Activated naive CD8-positive, alpha-beta T cell treated with anti-CD3 and anti-CD28 coated beads, Interleukin-2, amount 50 U/mL, for 24 hours (primary cell): ENCODE measurements around the gene PCYOX1L.

Source experiments
- ATAC-seq: fragments of 150-1000 bp; cut with Tn5 transposase; one replicate; pipeline ENCODE4 v1.10.0; 2021
- DNase-seq: peaks from one replicate; pipeline ENCODE4 v3.0.0; 2021
- H3K27ac Mint-ChIP-seq: one replicate; pipeline ENCODE4 v1.8.0; 2021; ENCODE audit warnings: mild to moderate bottlenecking, mixed read lengths
- H3K27me3 Mint-ChIP-seq: one replicate; pipeline ENCODE4 v1.8.0; 2021; ENCODE audit warnings: mixed read lengths
- H3K36me3 Mint-ChIP-seq: one replicate; pipeline ENCODE4 v1.8.0; 2021; ENCODE audit warnings: low read depth, mixed read lengths
- H3K4me1 Mint-ChIP-seq: one replicate; pipeline ENCODE4 v1.8.0; 2021; ENCODE audit warnings: mixed read lengths
- H3K4me3 Mint-ChIP-seq: one replicate; pipeline ENCODE4 v1.8.0; 2021; ENCODE audit warnings: mild to moderate bottlenecking, moderate library complexity, mixed read lengths
- H3K9me3 Mint-ChIP-seq: one replicate; pipeline ENCODE4 v1.8.0; 2021; ENCODE audit warnings: mixed read lengths

The PCYOX1L gene

DNA sequence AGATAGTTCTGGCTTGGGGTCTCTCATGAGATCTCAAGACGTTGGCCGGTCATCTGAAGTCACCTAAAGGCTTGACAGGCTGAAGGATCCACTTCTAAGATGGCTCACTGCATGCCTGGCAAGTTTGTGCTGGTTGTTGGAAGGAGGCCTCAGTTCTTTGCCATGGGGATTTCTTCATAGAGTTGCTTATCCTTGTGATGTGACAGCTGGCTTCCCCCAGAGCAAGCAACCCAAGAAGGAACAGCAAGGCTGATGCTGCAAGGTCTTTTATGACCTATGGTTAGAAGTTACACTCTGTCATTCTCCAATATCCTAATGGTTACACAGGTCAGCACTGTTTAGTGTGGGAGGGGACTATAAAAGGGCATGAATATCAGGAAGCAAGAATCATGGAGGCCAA is 33.2 kb upstream of the PCYOX1L start:
- Mint-ChIP-seq H3K4me3 (no peak overlapping the region), H3K9me3 (no peaks in the 10 kb centered on the region), H3K36me3 (no peaks in the 10 kb centered on the region), H3K4me1 (no peaks in the 10 kb centered on the region), H3K27me3 (no peaks in the 10 kb centered on the region), H3K27ac (no peak overlapping the region)
- DNase-seq = no peak
- no peak for ATAC-seq

DNA sequence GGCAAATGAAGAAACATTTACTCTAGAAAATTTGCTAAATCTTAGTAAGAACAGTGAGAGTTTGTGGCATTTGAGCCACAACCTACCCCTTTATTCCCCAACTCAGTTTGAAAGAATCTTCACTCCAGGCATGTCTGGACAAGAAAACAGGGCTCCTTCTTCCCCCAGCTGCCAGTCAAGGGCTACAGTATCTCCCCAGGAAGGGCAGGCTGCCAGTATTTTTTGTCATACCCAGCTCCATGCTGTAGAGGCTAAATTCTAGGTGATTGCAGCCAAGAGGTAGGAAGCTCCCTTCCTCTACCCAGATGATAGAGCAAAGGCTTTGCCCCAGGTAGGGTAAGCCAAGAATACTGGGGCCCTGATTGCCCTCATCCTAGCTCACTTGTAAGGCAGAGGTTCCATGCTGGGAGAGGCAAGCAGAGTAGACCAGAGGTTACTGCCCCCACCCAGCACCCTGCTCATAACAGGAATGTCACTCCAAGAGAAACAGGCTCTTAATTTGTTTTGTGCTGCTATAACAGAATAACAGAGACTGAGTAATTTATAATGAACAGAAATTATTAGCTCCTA is 32.6 kb upstream of the PCYOX1L start:
- ATAC-seq = no peak
- no peak overlapping the region for H3K4me3 Mint-ChIP-seq
- no peaks in the 10 kb centered on the region for H3K27me3 Mint-ChIP-seq
- no peak overlapping the region for H3K27ac Mint-ChIP-seq
- DNase-seq = no peak
- H3K36me3 Mint-ChIP-seq = no peaks in the 10 kb centered on the region
- H3K9me3 Mint-ChIP-seq = no peaks in the 10 kb centered on the region
- no peaks in the 10 kb centered on the region for H3K4me1 Mint-ChIP-seq

DNA sequence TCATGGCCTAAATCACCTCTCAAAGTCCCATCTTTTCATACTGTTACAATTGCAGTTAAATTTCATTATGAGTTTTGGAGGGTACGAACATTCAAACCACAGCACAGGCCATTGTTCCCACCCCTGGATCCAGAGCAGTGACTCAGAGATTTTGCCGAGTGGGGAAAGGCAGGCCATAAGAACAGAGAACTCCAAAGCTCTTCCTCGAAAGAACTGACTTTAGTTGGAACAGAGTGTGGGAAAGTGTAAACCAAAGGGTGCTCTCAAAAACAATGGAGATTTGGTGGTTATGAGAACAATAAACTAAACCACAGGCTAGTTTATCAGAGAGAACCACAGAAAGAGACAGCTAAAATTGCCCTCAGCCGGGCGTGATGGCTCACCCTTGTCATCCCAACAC is 32.0 kb upstream of the PCYOX1L start:
- H3K4me3 Mint-ChIP-seq = no peak overlapping the region
- no peak for DNase-seq
- no peaks in the 10 kb centered on the region for H3K36me3 Mint-ChIP-seq
- no peaks in the 10 kb centered on the region for H3K27me3 Mint-ChIP-seq
- H3K4me1 Mint-ChIP-seq = no peaks in the 10 kb centered on the region
- no peak for ATAC-seq
- H3K27ac Mint-ChIP-seq = no peak overlapping the region
- no peaks in the 10 kb centered on the region for H3K9me3 Mint-ChIP-seq

DNA sequence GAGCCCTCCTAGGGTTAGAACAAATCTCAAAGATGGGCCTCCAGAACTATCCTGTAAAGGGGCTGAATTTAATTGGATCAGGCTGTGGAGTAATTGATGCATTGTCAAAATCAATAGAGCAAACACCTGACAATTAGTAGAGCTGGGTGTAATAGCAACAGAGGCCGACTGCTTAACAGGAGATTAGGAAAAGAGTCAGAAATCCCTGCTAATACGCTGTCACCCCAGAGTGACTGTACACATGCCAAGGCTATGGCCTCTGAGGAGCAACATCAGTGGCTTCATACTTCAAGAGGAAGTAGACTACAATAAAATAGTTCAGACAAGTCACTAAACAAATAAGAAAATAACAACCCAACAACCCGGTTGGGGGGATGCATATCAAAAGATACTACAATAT is 31.2 kb upstream of the PCYOX1L start:
- Mint-ChIP-seq H3K9me3 (no peaks in the 10 kb centered on the region), H3K4me3 (no peak overlapping the region), H3K36me3 (no peaks in the 10 kb centered on the region), H3K4me1 (no peaks in the 10 kb centered on the region), H3K27ac (no peak overlapping the region), H3K27me3 (no peaks in the 10 kb centered on the region)
- ATAC-seq (no peak), DNase-seq (no peak)

- Mint-ChIP-seq H3K4me1 (no peaks in the 10 kb centered on the region), H3K27ac (no peak overlapping the region), H3K9me3 (no peaks in the 10 kb centered on the region), H3K36me3 (no peaks in the 10 kb centered on the region), H3K27me3 (no peaks in the 10 kb centered on the region), H3K4me3 (no peak overlapping the region)
- DNase-seq (no peak), ATAC-seq (no peak)
Observed at GRCh38 chr5:149328177-149328576, 29.7 kb upstream of the PCYOX1L start.

DNA sequence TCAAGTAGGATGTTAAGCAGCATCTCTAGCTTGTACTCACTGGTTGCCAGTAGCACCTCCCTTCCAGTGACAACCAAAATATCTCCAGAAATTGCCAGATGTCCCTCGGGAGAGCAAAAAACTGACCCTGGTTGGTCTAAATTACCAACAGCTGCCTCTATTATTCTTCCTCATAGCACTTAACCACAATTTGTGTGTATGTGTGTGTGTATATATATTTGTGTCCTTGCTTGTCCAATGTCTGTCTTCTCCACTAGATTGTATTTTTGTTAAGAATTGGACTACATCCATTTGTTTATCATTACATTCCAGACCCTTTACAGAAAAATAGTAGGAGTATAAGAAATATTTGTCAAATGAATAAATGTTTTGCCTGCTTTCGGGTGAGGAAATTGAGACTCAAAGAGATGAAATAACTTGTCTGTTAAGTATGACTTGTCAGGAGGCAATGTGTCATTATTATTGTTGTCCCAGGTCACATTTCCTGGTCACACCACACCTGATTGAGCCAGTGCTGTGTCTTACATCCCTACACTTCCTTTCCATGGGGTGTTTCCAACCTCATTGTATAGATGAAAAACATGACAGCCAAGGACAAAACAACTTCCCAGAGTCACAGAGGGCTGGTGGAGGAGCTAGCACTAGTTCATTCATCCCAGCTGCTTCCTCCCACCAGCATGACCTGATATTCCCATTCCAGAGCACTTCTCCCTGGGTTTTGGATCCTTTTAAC is 24.0 kb upstream of the PCYOX1L start:
- no peak overlapping the region for H3K4me3 Mint-ChIP-seq
- no peak overlapping the region for H3K27ac Mint-ChIP-seq
- H3K9me3 Mint-ChIP-seq = no peaks in the 10 kb centered on the region
- H3K27me3 Mint-ChIP-seq = peaks cover 3% of the 10 kb centered on the region
- no peak for ATAC-seq
- no peak for DNase-seq
- H3K36me3 Mint-ChIP-seq = no peaks in the 10 kb centered on the region
- no peaks in the 10 kb centered on the region for H3K4me1 Mint-ChIP-seq

DNA sequence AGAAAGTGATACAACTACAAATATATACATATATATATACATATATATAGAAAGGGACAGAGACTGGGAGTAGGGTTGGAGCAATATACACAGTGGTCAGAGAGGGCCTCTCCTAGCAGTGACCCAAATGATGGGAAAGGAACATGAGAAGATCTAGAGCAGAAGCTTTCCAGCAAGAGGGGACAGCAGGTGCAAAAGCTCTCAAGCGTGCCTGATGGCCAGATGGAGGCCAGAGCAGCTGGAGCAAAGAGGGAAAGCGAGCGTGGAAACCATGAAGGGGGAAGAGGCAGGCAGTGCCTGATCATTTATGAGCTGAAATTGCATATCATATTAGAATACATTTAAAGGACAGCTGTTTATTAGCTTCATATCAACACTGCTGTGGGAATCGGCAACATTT is 20.1 kb upstream of the PCYOX1L start:
- Mint-ChIP-seq H3K4me1 (no peaks in the 10 kb centered on the region), H3K9me3 (no peaks in the 10 kb centered on the region), H3K4me3 (no peak overlapping the region), H3K36me3 (no peaks in the 10 kb centered on the region), H3K27ac (no peak overlapping the region), H3K27me3 (peaks cover 3% of the 10 kb centered on the region)
- no peak for ATAC-seq
- no peak for DNase-seq

DNA sequence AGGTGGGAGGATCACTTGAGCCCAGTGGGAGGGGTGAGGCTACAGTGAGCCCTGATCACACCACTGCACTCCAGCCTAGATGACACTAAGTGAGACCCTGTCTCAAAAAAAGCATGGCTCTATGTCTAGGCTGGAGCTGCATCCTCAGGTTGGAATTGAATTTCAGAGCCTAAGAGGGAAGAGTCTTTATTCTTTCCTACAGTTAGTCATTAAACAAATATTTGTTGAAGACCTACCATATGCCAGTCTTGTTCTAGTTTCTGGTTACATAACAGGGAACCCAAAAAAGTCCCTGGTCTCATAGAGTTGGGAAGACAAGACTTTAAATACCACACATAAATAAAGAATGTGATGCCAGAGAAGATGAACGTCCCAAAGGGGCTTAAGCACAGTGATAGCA is 19.5 kb upstream of the PCYOX1L start:
- Mint-ChIP-seq H3K27ac (no peak overlapping the region), H3K27me3 (peaks cover 3% of the 10 kb centered on the region), H3K9me3 (no peaks in the 10 kb centered on the region), H3K36me3 (no peaks in the 10 kb centered on the region), H3K4me3 (no peak overlapping the region), H3K4me1 (no peaks in the 10 kb centered on the region)
- ATAC-seq = no peak
- no peak for DNase-seq

DNA sequence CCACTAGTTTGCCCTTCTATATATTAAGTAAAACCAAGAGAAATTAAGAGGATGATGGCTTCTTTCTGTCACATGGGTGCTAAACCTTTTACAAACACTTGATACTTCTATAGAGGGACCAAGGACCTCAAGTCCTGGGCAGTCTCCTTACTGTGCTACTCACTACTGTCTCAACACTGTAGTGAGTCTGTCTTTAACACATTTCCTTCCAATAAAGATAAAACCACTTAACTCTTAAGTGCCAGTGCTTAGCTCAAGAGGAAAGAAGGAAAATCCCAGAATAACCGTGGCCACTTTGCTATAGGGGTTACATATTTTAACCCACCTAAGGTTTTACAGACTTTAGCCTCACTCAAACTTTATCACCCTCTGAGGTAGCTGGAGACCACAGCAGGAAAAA is 16.9 kb upstream of the PCYOX1L start:
- ATAC-seq (no peak), DNase-seq (no peak)
- H3K36me3 Mint-ChIP-seq = peaks cover 6% of the 10 kb centered on the region
- H3K27me3 Mint-ChIP-seq = peaks cover 3% of the 10 kb centered on the region
- no peak overlapping the region for H3K4me3 Mint-ChIP-seq
- H3K27ac Mint-ChIP-seq = no peak overlapping the region
- H3K9me3 Mint-ChIP-seq = no peaks in the 10 kb centered on the region
- peaks cover 15% of the 10 kb centered on the region for H3K4me1 Mint-ChIP-seq

DNA sequence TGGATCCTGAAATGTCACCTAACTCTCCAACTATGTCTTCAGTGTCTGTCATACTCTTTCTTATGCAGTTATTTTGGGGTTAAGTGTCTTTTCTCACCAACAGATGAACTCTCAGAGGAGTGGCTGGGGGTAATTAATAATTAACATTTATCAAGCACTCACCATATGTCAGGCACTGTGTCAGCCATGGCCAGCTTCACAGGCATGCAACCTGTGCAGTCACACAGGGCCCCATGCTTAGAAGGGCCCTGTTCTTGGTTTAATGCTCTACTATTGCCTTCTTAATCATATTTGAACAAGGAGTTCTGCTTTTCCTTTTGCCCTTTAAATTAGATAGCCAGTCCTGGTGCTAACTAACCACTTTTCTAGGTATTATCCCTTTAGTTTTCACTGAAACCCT is 16.0 kb upstream of the PCYOX1L start:
- Mint-ChIP-seq H3K9me3 (no peaks in the 10 kb centered on the region), H3K27ac (no peak overlapping the region), H3K4me1 (peaks cover 20% of the 10 kb centered on the region), H3K36me3 (peaks cover 11% of the 10 kb centered on the region), H3K4me3 (no peak overlapping the region), H3K27me3 (peaks cover 3% of the 10 kb centered on the region)
- DNase-seq (no peak), ATAC-seq (no peak)

DNA sequence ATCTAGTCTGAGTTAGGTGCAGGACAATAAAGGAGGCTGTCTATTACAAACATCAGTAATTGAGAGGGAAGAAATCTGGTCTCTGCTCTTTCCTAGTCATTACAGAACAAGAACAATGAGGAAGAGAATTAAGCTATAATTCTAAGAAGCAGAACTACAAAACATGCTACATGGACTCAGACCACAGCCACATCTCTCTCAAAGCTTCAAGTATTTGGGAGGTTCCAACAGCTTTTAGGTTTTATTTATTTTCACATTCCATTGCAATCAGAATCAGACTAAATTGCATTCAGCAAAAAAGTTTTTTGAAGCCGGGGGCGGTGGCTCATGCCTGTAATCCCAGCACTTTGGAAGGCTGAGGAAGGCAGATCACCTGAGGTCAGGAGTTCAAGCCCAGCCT is 13.7 kb upstream of the PCYOX1L start:
- H3K27ac Mint-ChIP-seq = peak overlapping the region; percentile 11

GRCh38 chr5:149345147-149345891 is 12.5 kb upstream of the PCYOX1L start, which contains the start of gene GRPEL2:
TSS of gene GRPEL2 (plus strand) at chr5:149345499. CDS start at chr5:149345540, 41 bp downstream.
- peaks cover 45% of the 10 kb centered on the region for H3K36me3 Mint-ChIP-seq
- no peaks in the 10 kb centered on the region for H3K27me3 Mint-ChIP-seq
- H3K4me3 Mint-ChIP-seq = peak within 1 kb of the TSS; percentile 95
- ATAC-seq = peak; percentile 99
- DNase-seq = peak; percentile 92
- peaks cover 53% of the 10 kb centered on the region for H3K4me1 Mint-ChIP-seq
- H3K9me3 Mint-ChIP-seq = no peaks in the 10 kb centered on the region
- H3K27ac Mint-ChIP-seq = peak within 1 kb of the TSS; percentile 94

More for the DNA sequence above, 13.7 kb upstream of the PCYOX1L start:
- DNase-seq = no peak
- Mint-ChIP-seq H3K27me3 (no peaks in the 10 kb centered on the region), H3K4me1 (peaks cover 43% of the 10 kb centered on the region), H3K9me3 (no peaks in the 10 kb centered on the region), H3K4me3 (peak overlapping the region; percentile 95), H3K36me3 (peaks cover 34% of the 10 kb centered on the region)
- ATAC-seq = no peak

DNA sequence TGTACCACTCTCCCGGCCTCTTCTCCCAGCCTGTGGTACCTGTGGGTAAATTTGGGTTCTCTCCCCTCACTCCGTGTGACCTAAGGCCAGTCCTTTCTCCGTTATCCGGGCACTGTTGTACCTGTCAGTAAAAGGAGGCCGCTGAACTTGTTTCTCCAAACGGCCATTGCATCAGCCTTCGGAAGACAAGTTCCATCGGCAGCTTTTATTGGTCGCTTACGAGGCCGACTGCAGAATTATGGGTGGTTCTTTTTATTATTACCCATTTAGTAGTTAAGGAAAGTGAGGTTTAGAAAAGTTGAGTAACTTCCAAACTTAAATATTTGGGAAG is 12.0 kb upstream of the PCYOX1L start:
- Mint-ChIP-seq H3K4me3 (peak overlapping the region; percentile 95), H3K9me3 (no peaks in the 10 kb centered on the region), H3K4me1 (peaks cover 58% of the 10 kb centered on the region), H3K27ac (peak overlapping the region; percentile 94), H3K36me3 (peaks cover 51% of the 10 kb centered on the region), H3K27me3 (no peaks in the 10 kb centered on the region)
- peak; percentile 25 for DNase-seq
- ATAC-seq = no peak

- ATAC-seq (no peak), DNase-seq (no peak)
- Mint-ChIP-seq H3K4me3 (peak overlapping the region; percentile 95), H3K36me3 (peaks cover 74% of the 10 kb centered on the region), H3K27ac (peak overlapping the region; percentile 82), H3K4me1 (peaks cover 79% of the 10 kb centered on the region), H3K9me3 (no peaks in the 10 kb centered on the region), H3K27me3 (no peaks in the 10 kb centered on the region)
Observed at GRCh38 chr5:149348518-149348917, 9.3 kb upstream of the PCYOX1L start.

DNA sequence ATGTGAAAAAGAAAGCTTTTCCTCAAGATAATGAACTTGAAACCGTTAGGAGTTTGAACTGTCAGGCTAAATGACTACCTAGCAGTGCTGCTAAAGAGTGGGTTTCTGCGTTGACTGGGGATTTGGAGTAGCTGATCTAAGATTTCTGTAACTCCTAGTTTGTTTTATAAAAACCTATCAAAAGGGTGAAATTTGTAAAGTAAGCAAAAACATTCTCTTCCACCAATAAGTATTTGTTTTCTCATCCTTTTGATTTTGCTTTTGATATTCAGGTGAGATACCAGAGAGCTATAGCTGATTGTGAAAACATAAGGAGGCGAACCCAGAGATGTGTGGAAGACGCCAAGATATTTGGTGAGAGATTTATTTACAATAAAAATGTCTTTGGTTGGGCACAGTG is 8.5 kb upstream of the PCYOX1L start:
- H3K9me3 Mint-ChIP-seq = no peaks in the 10 kb centered on the region
- H3K27me3 Mint-ChIP-seq = no peaks in the 10 kb centered on the region
- ATAC-seq (no peak), DNase-seq (no peak)
- H3K4me1 Mint-ChIP-seq = peaks cover 78% of the 10 kb centered on the region
- no peak overlapping the region for H3K4me3 Mint-ChIP-seq
- peaks cover 81% of the 10 kb centered on the region for H3K36me3 Mint-ChIP-seq
- no peak overlapping the region for H3K27ac Mint-ChIP-seq
